MCF 10A (cell line): ENCODE data around the gene SLC35G4. TPM values are rescaled to one million over a fixed set of nuclear protein-coding genes. Genes with fewer than 3 reads are reported as not detected.

Experiments used
- BruUV-seq: library from RNA; stranded (reverse); fragments of 400-500 nt; replicated peaks from 2 replicates; lab custom pipeline; 2021; lab: Mats Ljungman, UMichigan
- CTCF ChIA-PET: fragments of 300-600 bp; sonication (Branson Sonifier 250); formaldehyde crosslinking; extraction: SDS; loops from one replicate; lab custom pipeline; 2021; ENCODE audit warnings: antibody characterized with exemption, inconsistent platforms; lab: Yijun Ruan, JAX
- POLR2A ChIA-PET: fragments of 300-600, 350-650 bp; sonication (Branson Sonifier 250); formaldehyde crosslinking; extraction: SDS; loops from one replicate; lab custom pipeline; 2020; ENCODE audit warnings: antibody characterized with exemption, inconsistent platforms; lab: Yijun Ruan, JAX
- DNase-seq: peaks from one replicate; pipeline ENCODE4 v3.0.0-alpha.2; 2018; ENCODE audit not compliant: unreplicated experiment
- H3K27ac Mint-ChIP-seq: one replicate; pipeline ENCODE4 v1.8.0; 2022; ENCODE audit warnings: mild to moderate bottlenecking, low read depth, mixed read lengths; ENCODE audit not compliant: unreplicated experiment
- H3K27me3 Mint-ChIP-seq: one replicate; pipeline ENCODE4 v1.8.0; 2022; ENCODE audit warnings: mixed read lengths; ENCODE audit not compliant: insufficient read depth, unreplicated experiment
- H3K36me3 Mint-ChIP-seq: one replicate; pipeline ENCODE4 v1.8.0; 2022; ENCODE audit warnings: mild to moderate bottlenecking, moderate library complexity, mixed read lengths; ENCODE audit not compliant: insufficient read depth, unreplicated experiment
- H3K4me1 Mint-ChIP-seq: one replicate; pipeline ENCODE4 v1.8.0; 2022; ENCODE audit warnings: mixed read lengths; ENCODE audit not compliant: insufficient read depth, unreplicated experiment
- H3K4me3 Mint-ChIP-seq: one replicate; pipeline ENCODE4 v1.8.0; 2022; ENCODE audit warnings: mild to moderate bottlenecking, moderate library complexity, mixed read lengths; ENCODE audit not compliant: unreplicated experiment
- H3K9me3 Mint-ChIP-seq: one replicate; pipeline ENCODE4 v1.8.0; 2022; ENCODE audit warnings: mixed read lengths; ENCODE audit not compliant: unreplicated experiment
- intact Hi-C: fragments of 100-400 bp; cut with micrococcal nuclease; formaldehyde crosslinking; loops from 2 replicates; pipeline ENCODE4 v1.14.1; 2022
- total RNA-seq: library from RNA; stranded (reverse); gene quantifications from 2 replicates; pipeline ENCODE4 v1.2.3, GENCODE V29; 2022
- TF ChIP-seq, protein P1 (sequence below): fragments of 200-600 bp; IDR thresholded peaks from one replicate; pipeline ENCODE4 v1.8.0; 2022; ENCODE audit warnings: antibody characterized with exemption, mild to moderate bottlenecking; ENCODE audit not compliant: unreplicated experiment

The SLC35G4 gene
- total RNA-seq, 1 experiment from 2014 or later: not detected

DNA sequence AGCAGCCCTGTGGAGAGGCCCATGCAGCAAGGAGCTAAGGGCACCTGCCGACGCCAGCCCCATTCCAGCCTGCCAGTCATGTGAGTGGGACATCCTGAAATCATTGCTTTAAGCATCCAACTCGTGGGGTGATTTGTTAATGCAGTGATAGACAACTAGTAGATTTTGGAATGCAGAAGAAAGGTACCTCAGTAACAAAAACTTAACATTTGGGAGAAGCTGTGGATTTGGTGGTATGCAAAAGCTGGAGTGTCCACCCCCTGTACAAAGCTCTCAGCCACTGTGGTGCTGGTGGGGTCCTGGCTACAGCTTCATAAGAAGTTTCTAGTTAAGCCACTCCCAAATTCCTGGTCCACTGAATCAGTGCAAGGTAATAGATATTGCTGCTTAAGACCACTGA is 42.5 kb downstream of the SLC35G4 start:
- CTCF ChIA-PET: interaction anchor here (10.7 kb wide), 1 partner anchor 79 kb away, joined by 347 read pairs; no protein-coding TSS in a partner anchor
- intact Hi-C loops: no loop called here
- Mint-ChIP-seq H3K36me3 (peaks cover 5% of the 10 kb centered on the region), H3K27me3 (no peaks in the 10 kb centered on the region), H3K4me3 (no peak overlapping the region), H3K9me3 (no peaks in the 10 kb centered on the region), H3K4me1 (peaks cover 20% of the 10 kb centered on the region), H3K27ac (no peak overlapping the region)
- POLR2A ChIA-PET: no interaction called here
- DNase-seq: no peak
- TF ChIP-seq, protein P1, sequence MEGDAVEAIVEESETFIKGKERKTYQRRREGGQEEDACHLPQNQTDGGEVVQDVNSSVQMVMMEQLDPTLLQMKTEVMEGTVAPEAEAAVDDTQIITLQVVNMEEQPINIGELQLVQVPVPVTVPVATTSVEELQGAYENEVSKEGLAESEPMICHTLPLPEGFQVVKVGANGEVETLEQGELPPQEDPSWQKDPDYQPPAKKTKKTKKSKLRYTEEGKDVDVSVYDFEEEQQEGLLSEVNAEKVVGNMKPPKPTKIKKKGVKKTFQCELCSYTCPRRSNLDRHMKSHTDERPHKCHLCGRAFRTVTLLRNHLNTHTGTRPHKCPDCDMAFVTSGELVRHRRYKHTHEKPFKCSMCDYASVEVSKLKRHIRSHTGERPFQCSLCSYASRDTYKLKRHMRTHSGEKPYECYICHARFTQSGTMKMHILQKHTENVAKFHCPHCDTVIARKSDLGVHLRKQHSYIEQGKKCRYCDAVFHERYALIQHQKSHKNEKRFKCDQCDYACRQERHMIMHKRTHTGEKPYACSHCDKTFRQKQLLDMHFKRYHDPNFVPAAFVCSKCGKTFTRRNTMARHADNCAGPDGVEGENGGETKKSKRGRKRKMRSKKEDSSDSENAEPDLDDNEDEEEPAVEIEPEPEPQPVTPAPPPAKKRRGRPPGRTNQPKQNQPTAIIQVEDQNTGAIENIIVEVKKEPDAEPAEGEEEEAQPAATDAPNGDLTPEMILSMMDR: no peak
- BruUV-seq: no TSS peak

- Mint-ChIP-seq H3K27ac (no peak overlapping the region), H3K36me3 (peaks cover 5% of the 10 kb centered on the region), H3K27me3 (no peaks in the 10 kb centered on the region), H3K4me3 (no peak overlapping the region), H3K9me3 (no peaks in the 10 kb centered on the region), H3K4me1 (peaks cover 21% of the 10 kb centered on the region)
- CTCF ChIA-PET: interaction anchor here (0.6 to 10.7 kb wide), 5 partner anchors 78 to 341 kb away, joined by 3 to 347 read pairs (median 42); no protein-coding TSS in a partner anchor
- TF ChIP-seq, protein P1: no peak
- intact Hi-C loops: no loop called here
- no TSS peak for BruUV-seq
- POLR2A ChIA-PET: interaction anchor here (1.0 kb wide), 1 partner anchor 36 kb away, joined by 3 read pairs; the partner anchor contains the start of gene GNAL
- no peak for DNase-seq
Observed at GRCh38 chr18:11653521-11653920, 44.1 kb downstream of the SLC35G4 start.

DNA sequence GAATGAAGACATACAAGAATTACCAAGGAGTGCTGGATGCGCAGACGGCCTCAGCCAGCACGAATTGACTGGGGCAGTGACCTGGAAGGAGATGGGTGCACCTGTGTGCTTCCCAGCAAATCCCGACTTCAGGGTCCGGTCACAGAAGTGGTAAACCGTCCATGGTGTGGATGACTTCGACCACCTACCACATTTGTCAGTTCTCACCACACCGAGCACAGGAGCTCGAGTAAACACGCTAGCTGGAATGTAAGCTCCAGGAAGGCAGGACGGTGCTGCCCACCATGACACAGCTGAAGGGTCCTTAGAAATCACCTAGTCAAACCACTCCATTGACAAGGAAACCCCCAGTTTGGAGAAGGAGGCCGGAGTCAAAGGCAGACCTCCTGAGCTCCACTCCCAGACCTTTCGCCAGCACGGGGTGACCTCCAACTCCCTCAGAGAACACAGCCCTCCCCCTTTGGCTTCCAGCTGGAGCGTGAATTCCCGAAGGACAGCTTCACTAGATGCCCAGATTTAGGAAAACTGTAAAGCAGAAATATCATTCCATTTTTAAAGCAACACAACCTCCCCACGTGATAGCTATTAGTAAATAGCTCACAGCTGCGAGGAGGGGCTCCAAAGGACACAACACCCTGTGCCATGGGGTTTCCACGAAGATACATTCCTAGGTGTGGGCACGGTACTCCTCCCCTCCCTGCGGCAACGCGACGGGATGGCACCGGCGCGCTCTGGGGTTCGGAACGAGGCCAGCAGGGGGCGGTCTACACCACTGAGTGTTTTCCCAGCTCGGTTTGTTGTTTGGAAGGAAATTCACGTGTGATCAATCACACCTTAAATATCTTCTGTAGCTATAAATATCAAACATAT is 45.6 kb downstream of the SLC35G4 start:
- Mint-ChIP-seq H3K27me3 (no peaks in the 10 kb centered on the region), H3K27ac (no peak overlapping the region), H3K9me3 (no peaks in the 10 kb centered on the region), H3K4me1 (peaks cover 27% of the 10 kb centered on the region), H3K36me3 (peaks cover 5% of the 10 kb centered on the region), H3K4me3 (peak overlapping the region; percentile 24)
- ChIA-PET POLR2A (interaction anchor here (0.5 to 3.1 kb wide), 20 partner anchors 12 to 1698 kb away, joined by 3 to 40 read pairs (median 4); partner anchors contain the start of genes CHMP1B and IMPA2), CTCF (interaction anchor here (0.6 to 10.7 kb wide), 50 partner anchors 11 to 1103 kb away, joined by 3 to 347 read pairs (median 4); no protein-coding TSS in a partner anchor)
- TF ChIP-seq, protein P1: peak; percentile 88
- intact Hi-C loops: loop anchor here (5.0 kb wide), 1 partner anchor 217 kb away; no protein-coding TSS in a partner anchor
- no TSS peak for BruUV-seq
- peak; percentile 67 for DNase-seq

DNA sequence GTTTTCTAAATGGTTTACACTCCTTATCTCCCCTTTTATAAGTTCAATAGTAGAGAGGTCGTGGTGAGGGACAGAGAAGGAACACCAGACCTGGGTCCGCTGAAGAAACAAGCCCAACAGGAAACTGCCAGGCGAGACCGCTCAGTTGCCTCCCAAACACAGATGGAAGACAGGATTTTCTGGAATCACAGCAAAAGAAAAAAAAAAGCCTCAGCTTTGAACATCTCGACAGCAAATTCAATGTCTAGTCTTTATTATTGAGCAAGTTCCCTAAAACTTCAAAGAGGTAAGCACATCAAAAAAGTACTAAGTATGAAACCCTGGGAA is 46.2 kb downstream of the SLC35G4 start:
- BruUV-seq: no TSS peak
- no peak overlapping the region for H3K27ac Mint-ChIP-seq
- H3K27me3 Mint-ChIP-seq: no peaks in the 10 kb centered on the region
- peaks cover 5% of the 10 kb centered on the region for H3K36me3 Mint-ChIP-seq
- intact Hi-C loops: loop anchor here (5.0 kb wide), 1 partner anchor 217 kb away; no protein-coding TSS in a partner anchor
- TF ChIP-seq, protein P1: no peak
- no peaks in the 10 kb centered on the region for H3K9me3 Mint-ChIP-seq
- CTCF ChIA-PET: interaction anchor here (0.6 to 10.7 kb wide), 43 partner anchors 11 to 1102 kb away, joined by 3 to 347 read pairs (median 4); no protein-coding TSS in a partner anchor
- POLR2A ChIA-PET: interaction anchor here (0.5 to 3.1 kb wide), 18 partner anchors 11 to 1698 kb away, joined by 3 to 40 read pairs (median 4); partner anchors contain the start of genes CHMP1B and IMPA2
- no peak for DNase-seq
- peaks cover 27% of the 10 kb centered on the region for H3K4me1 Mint-ChIP-seq
- H3K4me3 Mint-ChIP-seq: peak overlapping the region; percentile 24
